ENCODE measurements around the gene OCA2. TPM values are rescaled to one million over a fixed set of nuclear protein-coding genes. Genes with fewer than 3 reads are reported as not detected.

The OCA2 gene
- total and polyA plus RNA-seq, 2 of the 4 experiments (the other 2 are of a cell fraction) = under 0.01 to 0.03 TPM

GRCh38 chr15:27725731-27726130 is 373.4 kb downstream of the OCA2 start:
- peaks cover 20% of the 10 kb centered on the region for H3K9me3 ChIP-seq (ENCODE audit: control insufficient read depth, insufficient read depth, low read length)
- no peak overlapping the region for H4K91ac ChIP-seq (ENCODE audit: insufficient read depth, low read depth, low read length)
- H4K20me1 ChIP-seq (ENCODE audit: insufficient read depth, low read length) = no peaks in the 10 kb centered on the region
- dilution Hi-C loops (cut with HindIII; ENCODE audit: low sequenced_read_pairs, unreplicated experiment) (no loop called here), in situ Hi-C loops (cut with MboI; ENCODE audit: low sequenced_read_pairs) (no loop called here), intact Hi-C loops (cut with micrococcal nuclease) (no loop called here)
- H3K56ac ChIP-seq (ENCODE audit: extremely low read depth, insufficient read depth, low read length) = no peak overlapping the region
- no peak overlapping the region for H4K5ac ChIP-seq (ENCODE audit: low read depth, low read length)
- H3K4me3 ChIP-seq (ENCODE audit: insufficient read depth, low read depth, low read length) = no peak overlapping the region
- H3K79me1 ChIP-seq (ENCODE audit: low read depth in 1 of 2, low read length in 2 of 2) = no peaks in the 10 kb centered on the region
- no peak overlapping the region for H3K23ac ChIP-seq (ENCODE audit: low read depth, low read length)
- H4K8ac ChIP-seq (ENCODE audit: low read depth in 2 of 2, low read length in 2 of 2) = no peak overlapping the region
- H3K4ac ChIP-seq (ENCODE audit: low read depth, low read length) = no peak overlapping the region
- WGBS, 2 experiments (ENCODE audit: extremely low coverage in 2 of 2, insufficient read length in 1 of 2) = no CpG with 5 or more reads among the region's 3 CpGs
- no peak overlapping the region for H3K27ac ChIP-seq (ENCODE audit: insufficient read depth, low read length)
- H3K14ac ChIP-seq (replicated peaks; ENCODE audit: low read depth, low read length) = no peak overlapping the region
- H2BK20ac ChIP-seq (ENCODE audit: low read depth, low read length) = no peak overlapping the region
- H2AK9ac ChIP-seq (replicated peaks; ENCODE audit: low read depth, low read length, poor library complexity) = no peak overlapping the region
- no peak overlapping the region for H2AFZ ChIP-seq (replicated peaks; ENCODE audit: low read length, poor library complexity)
- ChIA-PET POLR2A (ENCODE audit: unreplicated experiment) (no interaction called here), CTCF (no interaction called here)
- H3K18ac ChIP-seq (ENCODE audit: low read depth, low read length) = no peak overlapping the region
- no peak overlapping the region for H2AK5ac ChIP-seq (ENCODE audit: low read depth, low read length)
- DNase-seq (no peak), ATAC-seq (ENCODE audit: low read depth) (no peak)
- no peak overlapping the region for H2BK5ac ChIP-seq (ENCODE audit: low read depth, low read length, poor library complexity, severe bottlenecking)
- H3K4me1 ChIP-seq (ENCODE audit: control insufficient read depth, insufficient read depth, low read length) = no peaks in the 10 kb centered on the region
- H3K9me1 ChIP-seq (ENCODE audit: insufficient read depth, low read length) = no peaks in the 10 kb centered on the region
- H3K27me3 ChIP-seq (ENCODE audit: control insufficient read depth, insufficient read depth, low read length) = no peaks in the 10 kb centered on the region
- BruUV-seq (replicated peaks) = no TSS peak
- H3K36me3 ChIP-seq (ENCODE audit: control insufficient read depth, insufficient read depth, low read length) = no peaks in the 10 kb centered on the region
- no peak overlapping the region for H2BK120ac ChIP-seq (ENCODE audit: low read depth, low read length)
- TF ChIP-seq MXI1 (IDR thresholded peaks at IDR 0.05; ENCODE audit: borderline replicate concordance, low read depth, low read length) (no peak), RAD21 (IDR thresholded peaks at IDR 0.05; ENCODE audit: low read length) (no peak), RCOR1 (IDR thresholded peaks at IDR 0.05; ENCODE audit: insufficient replicate concordance, low read length) (no peak), POLR2A (IDR thresholded peaks at IDR 0.05; ENCODE audit: low read depth, low read length) (no peak)
- H3K4me2 ChIP-seq (ENCODE audit: low read depth, low read length) = no peak overlapping the region
- no peak overlapping the region for H3K9ac ChIP-seq (ENCODE audit: low read depth, low read length)
- H2BK15ac ChIP-seq (ENCODE audit: low read depth, low read length) = no peak overlapping the region

Measured in IMR-90 (cell line).